Mesendoderm (in vitro differentiated cells): ENCODE results near the gene RGPD8.

Experiments
- DNase-seq: peaks from one replicate; pipeline ENCODE4 v3.0.0; 2013
- H2AK5ac ChIP-seq: 2 replicates; pipeline ENCODE4 v1.6.1; 2013; ENCODE audit warnings: low read length, inconsistent platforms
- H2BK120ac ChIP-seq: 2 replicates; pipeline ENCODE4 v1.6.1; 2013; ENCODE audit warnings: low read depth, mild to moderate bottlenecking, low read length, moderate library complexity, mixed read lengths
- H2BK15ac ChIP-seq: replicated peaks from 2 replicates; pipeline ENCODE4 v1.6.1; 2013; ENCODE audit warnings: low read depth, mild to moderate bottlenecking, moderate library complexity
- H2BK5ac ChIP-seq: 2 replicates; pipeline ENCODE4 v1.6.1; 2013; ENCODE audit warnings: low read length, inconsistent platforms
- H3K18ac ChIP-seq: 2 replicates; pipeline ENCODE4 v1.6.1; 2013; ENCODE audit warnings: mild to moderate bottlenecking, low read length, mixed read lengths
- H3K23ac ChIP-seq: one replicate; pipeline ENCODE4 v1.6.1; 2013; ENCODE audit warnings: low read length
- H3K27ac ChIP-seq: 2 replicates; pipeline ENCODE4 v1.5.1; 2013; ENCODE audit warnings: low read depth, mild to moderate bottlenecking, inconsistent platforms, low read length, moderate library complexity
- H3K27me3 ChIP-seq: 2 replicates; pipeline ENCODE4 v1.6.1; 2013; ENCODE audit warnings: low read length, control low read depth, mild to moderate bottlenecking, inconsistent platforms; ENCODE audit not compliant: insufficient read depth, poor library complexity
- H3K36me3 ChIP-seq: 2 replicates; pipeline ENCODE4 v1.6.1; 2013; ENCODE audit warnings: low read length, inconsistent platforms; ENCODE audit not compliant: control insufficient read depth, insufficient read depth
- H3K4ac ChIP-seq: one replicate; pipeline ENCODE4 v1.6.1; 2013; ENCODE audit warnings: low read depth, mild to moderate bottlenecking, low read length, moderate library complexity
- H3K4me1 ChIP-seq: 2 replicates; pipeline ENCODE4 v1.6.1; 2013; ENCODE audit warnings: low read depth, low read length, inconsistent platforms; ENCODE audit not compliant: control insufficient read depth
- H3K4me2 ChIP-seq: 2 replicates; pipeline ENCODE4 v1.6.1; 2013; ENCODE audit warnings: low read length
- H3K4me3 ChIP-seq: 2 replicates; pipeline ENCODE4 v1.5.1; 2013; ENCODE audit warnings: mild to moderate bottlenecking, low read length
- H3K56ac ChIP-seq: one replicate; pipeline ENCODE4 v1.6.1; 2013; ENCODE audit warnings: low read length
- H3K79me1 ChIP-seq: 2 replicates; pipeline ENCODE4 v1.6.1; 2013; ENCODE audit warnings: low read length, inconsistent platforms
- H3K79me2 ChIP-seq: 2 replicates; pipeline ENCODE4 v1.6.1; 2013; ENCODE audit warnings: mild to moderate bottlenecking, low read length; ENCODE audit not compliant: control insufficient read depth, insufficient read depth
- H3K9ac ChIP-seq: 2 replicates; pipeline ENCODE4 v1.6.1; 2013; ENCODE audit warnings: low read length, inconsistent platforms
- H4K5ac ChIP-seq: one replicate; pipeline ENCODE4 v1.6.1; 2013; ENCODE audit warnings: low read length
- H4K8ac ChIP-seq: one replicate; pipeline ENCODE4 v1.6.1; 2013; ENCODE audit warnings: low read depth, mild to moderate bottlenecking, control low read depth, low read length, moderate library complexity
- WGBS: extraction: QIAGEN DNeasy Blood & Tissue Kit; methylation state at CpG from one replicate; pipeline ENCODE4 v1.1.7; 2013; ENCODE audit warnings: low lambda C conversion rate, missing lambda C conversion rate; ENCODE audit not compliant: insufficient coverage; ENCODE audit errors: extremely low coverage; 5-methylcytosine and 5-hydroxymethylcytosine counted together

The RGPD8 gene

DNA sequence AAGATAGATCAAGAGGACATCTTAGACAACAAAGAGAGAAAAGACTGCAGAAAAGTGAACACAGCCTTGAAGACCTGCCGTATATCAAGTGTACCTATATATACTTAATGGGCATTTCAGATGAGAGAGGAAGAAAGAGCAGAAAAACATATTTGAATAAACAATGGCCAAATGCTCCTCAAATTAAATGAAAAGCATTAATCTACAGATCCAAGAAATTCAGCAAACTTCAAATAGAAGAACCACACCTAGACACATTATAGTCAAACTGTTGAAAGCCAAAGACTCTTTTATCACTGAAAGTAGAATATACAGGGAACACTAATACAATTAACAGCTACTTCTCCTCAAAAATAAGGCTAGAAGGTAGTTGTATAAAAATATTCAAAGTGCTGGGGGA is 29.8 kb upstream of the RGPD8 start:
- Histone ChIP-seq H2BK5ac (no peak overlapping the region), H4K8ac (no peak overlapping the region), H3K79me1 (no peaks in the 10 kb centered on the region), H3K4me3 (no peak overlapping the region), H3K23ac (no peak overlapping the region), H3K27me3 (no peaks in the 10 kb centered on the region), H2BK120ac (no peak overlapping the region), H3K36me3 (no peaks in the 10 kb centered on the region), H3K9ac (no peak overlapping the region), H4K5ac (no peak overlapping the region), H2BK15ac (no peak overlapping the region), H3K18ac (no peak overlapping the region), H3K27ac (no peak overlapping the region), H3K56ac (no peak overlapping the region), H3K4ac (no peak overlapping the region), H3K4me2 (no peak overlapping the region), H3K79me2 (no peaks in the 10 kb centered on the region), H2AK5ac (no peak overlapping the region), H3K4me1 (no peaks in the 10 kb centered on the region)
- DNase-seq, result no peak
- no CpG with 5 or more reads among the region's 1 CpG for WGBS

DNA sequence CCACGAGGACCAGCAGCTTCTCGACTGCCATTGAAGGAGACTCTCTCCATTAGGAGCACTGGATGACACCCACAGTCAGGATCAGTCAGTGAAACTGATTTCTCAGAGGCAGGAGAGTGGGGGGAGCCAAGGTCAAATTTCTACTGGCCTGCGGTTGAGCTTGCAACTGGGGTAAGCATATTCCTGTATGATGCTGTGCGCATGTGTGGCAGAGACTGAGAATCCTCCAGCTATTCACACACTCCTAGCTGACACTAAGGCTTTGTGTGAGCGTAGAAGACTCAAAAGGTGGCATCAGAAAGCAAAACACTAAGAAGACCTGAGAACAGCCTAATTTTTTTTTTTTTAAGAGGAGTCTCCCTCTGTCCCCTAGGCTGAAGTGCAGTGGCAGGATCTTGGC is 28.7 kb upstream of the RGPD8 start:
- no peak overlapping the region for H3K9ac ChIP-seq
- no peaks in the 10 kb centered on the region for H3K79me2 ChIP-seq
- H3K79me1 ChIP-seq, result no peaks in the 10 kb centered on the region
- no peak overlapping the region for H3K4me3 ChIP-seq
- no peak overlapping the region for H3K23ac ChIP-seq
- H3K27me3 ChIP-seq, result no peaks in the 10 kb centered on the region
- H3K56ac ChIP-seq, result no peak overlapping the region
- H3K4me1 ChIP-seq, result no peaks in the 10 kb centered on the region
- no peak overlapping the region for H2BK15ac ChIP-seq
- DNase-seq, result no peak
- no peak overlapping the region for H3K27ac ChIP-seq
- no CpG with 5 or more reads among the region's 5 CpGs for WGBS
- H2AK5ac ChIP-seq, result no peak overlapping the region
- H2BK120ac ChIP-seq, result no peak overlapping the region
- H3K4me2 ChIP-seq, result no peak overlapping the region
- H4K8ac ChIP-seq, result no peak overlapping the region
- H3K4ac ChIP-seq, result no peak overlapping the region
- no peak overlapping the region for H2BK5ac ChIP-seq
- no peaks in the 10 kb centered on the region for H3K36me3 ChIP-seq
- no peak overlapping the region for H4K5ac ChIP-seq
- no peak overlapping the region for H3K18ac ChIP-seq

DNA sequence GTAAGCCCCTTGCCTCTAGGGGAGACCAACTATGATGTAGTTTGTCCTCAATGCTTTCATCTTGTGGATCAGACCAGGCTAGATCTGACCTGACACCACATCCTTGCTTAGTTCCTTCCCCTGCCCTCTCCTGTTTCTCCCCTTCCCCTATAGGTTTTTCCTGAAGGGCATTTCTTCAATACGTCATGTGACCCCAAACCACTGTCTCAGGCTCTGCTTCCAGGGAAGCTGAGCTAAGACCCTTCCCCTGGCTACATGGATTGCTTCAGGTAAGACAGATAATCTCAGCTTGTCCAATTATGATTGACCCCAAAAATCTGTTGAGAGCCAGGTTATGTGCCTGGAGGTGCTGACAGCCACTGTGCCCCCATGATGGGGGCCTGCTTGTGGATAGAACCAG is 25.9 kb upstream of the RGPD8 start:
- Histone ChIP-seq H3K36me3 (no peaks in the 10 kb centered on the region), H3K9ac (no peak overlapping the region), H2BK5ac (no peak overlapping the region), H3K27ac (no peak overlapping the region), H3K4ac (no peak overlapping the region), H2AK5ac (no peak overlapping the region), H3K27me3 (no peaks in the 10 kb centered on the region), H3K79me2 (no peaks in the 10 kb centered on the region), H3K4me1 (no peaks in the 10 kb centered on the region), H2BK120ac (no peak overlapping the region), H3K4me2 (no peak overlapping the region), H3K18ac (no peak overlapping the region), H3K56ac (no peak overlapping the region), H3K79me1 (no peaks in the 10 kb centered on the region), H3K4me3 (no peak overlapping the region), H4K5ac (no peak overlapping the region), H4K8ac (no peak overlapping the region), H2BK15ac (no peak overlapping the region), H3K23ac (no peak overlapping the region)
- no CpG with 5 or more reads among the region's 1 CpG for WGBS
- no peak for DNase-seq

DNA sequence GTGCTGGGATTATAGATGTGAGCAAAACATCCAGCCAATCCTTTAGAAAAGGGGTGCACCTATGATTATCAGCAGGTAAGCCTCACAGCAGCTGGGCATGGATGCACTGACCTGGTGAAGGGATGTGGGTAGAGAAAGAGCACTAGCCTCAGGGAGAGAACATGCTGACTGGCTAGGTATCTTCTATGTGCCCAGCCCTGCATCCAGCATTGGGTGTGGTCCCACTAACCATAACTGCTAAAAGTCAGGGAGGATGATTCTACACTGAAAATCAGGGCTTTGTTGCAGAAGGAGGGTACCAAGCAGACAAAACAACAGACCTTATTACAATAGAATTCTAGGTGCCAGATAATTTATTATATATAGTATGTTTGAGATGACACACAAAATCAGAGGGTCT is 21.1 kb upstream of the RGPD8 start:
- Histone ChIP-seq H3K79me1 (no peaks in the 10 kb centered on the region), H3K9ac (no peak overlapping the region), H3K27ac (no peak overlapping the region), H2BK120ac (no peak overlapping the region), H3K56ac (no peak overlapping the region), H3K4ac (no peak overlapping the region), H3K79me2 (no peaks in the 10 kb centered on the region), H3K4me3 (no peak overlapping the region), H3K4me1 (no peaks in the 10 kb centered on the region), H3K18ac (no peak overlapping the region), H4K5ac (no peak overlapping the region), H3K23ac (no peak overlapping the region), H2BK15ac (no peak overlapping the region), H2BK5ac (no peak overlapping the region), H4K8ac (no peak overlapping the region), H2AK5ac (no peak overlapping the region), H3K36me3 (no peaks in the 10 kb centered on the region), H3K27me3 (no peaks in the 10 kb centered on the region), H3K4me2 (no peak overlapping the region)
- DNase-seq, result no peak

DNA sequence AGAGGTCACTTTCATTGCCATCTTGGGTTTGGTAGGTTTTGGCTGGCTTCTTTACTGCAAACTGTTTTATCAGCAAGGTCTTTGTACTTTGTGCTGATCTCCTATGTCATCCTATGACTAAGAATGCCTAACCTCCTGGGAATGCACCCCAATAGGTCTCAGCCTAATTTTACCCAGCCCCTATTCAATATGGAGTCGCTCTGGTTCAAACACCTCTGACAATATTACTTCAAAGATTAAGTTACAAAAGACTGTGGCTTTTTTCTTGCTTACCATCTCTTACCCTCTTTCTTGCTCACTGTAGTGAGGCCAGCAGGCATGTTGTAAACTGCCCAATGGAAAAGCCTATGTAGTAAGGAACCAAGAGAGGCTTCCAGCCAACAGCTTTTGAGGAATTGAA is 17.9 kb upstream of the RGPD8 start:
- Histone ChIP-seq H4K5ac (no peak overlapping the region), H3K56ac (no peak overlapping the region), H3K4ac (no peak overlapping the region), H3K4me1 (no peaks in the 10 kb centered on the region), H3K79me1 (no peaks in the 10 kb centered on the region), H3K36me3 (no peaks in the 10 kb centered on the region), H3K9ac (no peak overlapping the region), H3K23ac (no peak overlapping the region), H3K18ac (no peak overlapping the region), H3K4me2 (no peak overlapping the region), H2AK5ac (no peak overlapping the region), H3K27me3 (no peaks in the 10 kb centered on the region), H3K4me3 (no peak overlapping the region), H2BK15ac (no peak overlapping the region), H2BK5ac (no peak overlapping the region), H2BK120ac (no peak overlapping the region), H3K79me2 (no peaks in the 10 kb centered on the region), H4K8ac (no peak overlapping the region), H3K27ac (no peak overlapping the region)
- no peak for DNase-seq
- no CpG with 5 or more reads among the region's 1 CpG for WGBS

DNA sequence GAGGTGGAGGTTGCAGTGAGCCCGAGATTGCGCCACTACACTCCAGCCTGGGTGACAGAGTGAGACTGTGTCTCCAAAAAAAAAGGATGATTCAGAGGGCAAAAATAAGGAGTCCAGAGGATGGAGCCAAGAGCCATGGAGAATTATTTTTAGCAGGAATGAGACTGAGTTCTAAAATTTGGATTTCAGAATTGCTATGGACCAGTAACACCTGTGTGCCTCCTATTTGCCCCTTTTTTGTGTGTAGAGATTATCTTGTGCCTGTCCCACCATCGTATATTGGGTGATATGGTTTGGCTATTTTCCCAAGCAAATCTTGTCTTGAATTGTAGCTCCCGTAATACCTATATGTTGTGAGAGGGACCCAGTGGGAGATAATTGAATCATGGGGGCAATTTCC is 16.4 kb upstream of the RGPD8 start:
- H3K4me3 ChIP-seq, result no peak overlapping the region
- no CpG with 5 or more reads among the region's 4 CpGs for WGBS
- H3K36me3 ChIP-seq, result no peaks in the 10 kb centered on the region
- no peak overlapping the region for H3K4me2 ChIP-seq
- H3K27ac ChIP-seq, result no peak overlapping the region
- no peak overlapping the region for H3K9ac ChIP-seq
- no peak overlapping the region for H2BK120ac ChIP-seq
- no peak for DNase-seq
- no peak overlapping the region for H3K4ac ChIP-seq
- H3K18ac ChIP-seq, result no peak overlapping the region
- no peak overlapping the region for H2BK15ac ChIP-seq
- no peaks in the 10 kb centered on the region for H3K79me1 ChIP-seq
- H3K56ac ChIP-seq, result no peak overlapping the region
- H3K23ac ChIP-seq, result no peak overlapping the region
- H3K79me2 ChIP-seq, result no peaks in the 10 kb centered on the region
- H4K8ac ChIP-seq, result no peak overlapping the region
- H3K4me1 ChIP-seq, result no peaks in the 10 kb centered on the region
- H2BK5ac ChIP-seq, result no peak overlapping the region
- H4K5ac ChIP-seq, result no peak overlapping the region
- H2AK5ac ChIP-seq, result no peak overlapping the region
- no peaks in the 10 kb centered on the region for H3K27me3 ChIP-seq
